Smooth muscle cell (in vitro differentiated cells): Measurements from ENCODE around the gene LRIT1. TPM values are rescaled to one million over a fixed set of nuclear protein-coding genes. Genes with fewer than 3 reads are reported as not detected.

Experiments
- DNase-seq: peaks from one replicate; lab custom pipeline; 2025; ENCODE audit not compliant: unreplicated experiment; lab: John Stamatoyannopoulos, UW
- H2AFZ ChIP-seq: fragments of 200-600 bp; sonication (generic); 2 replicates; pipeline ENCODE4 v1.6.0; 2016; ENCODE audit warnings: antibody characterized with exemption, low read depth, mild to moderate bottlenecking
- H3F3A ChIP-seq: fragments of 200-600 bp; sonication (generic); 2 replicates; pipeline ENCODE4 v1.6.0; 2017; ENCODE audit warnings: antibody characterized with exemption, low read depth
- H3K27ac ChIP-seq: fragments of 200-600 bp; sonication (generic); 2 replicates; pipeline ENCODE4 v1.5.1; 2016; ENCODE audit warnings: low read depth, mild to moderate bottlenecking
- H3K27me3 ChIP-seq: fragments of 200-600 bp; sonication (generic); 2 replicates; pipeline ENCODE4 v1.6.1; 2016; ENCODE audit warnings: low read depth, mild to moderate bottlenecking
- H3K36me3 ChIP-seq: fragments of 200-600 bp; sonication (generic); 2 replicates; pipeline ENCODE4 v1.5.1; 2016; ENCODE audit warnings: low read depth
- H3K4me1 ChIP-seq: fragments of 200-600 bp; sonication (generic); 2 replicates; pipeline ENCODE4 v1.5.1; 2016; ENCODE audit warnings: low read depth
- H3K4me2 ChIP-seq: fragments of 200-600 bp; sonication (generic); 2 replicates; pipeline ENCODE4 v1.6.0; 2016; ENCODE audit warnings: mild to moderate bottlenecking
- H3K4me3 ChIP-seq: fragments of 200-600 bp; sonication (generic); 2 replicates; pipeline ENCODE4 v1.5.1; 2016; ENCODE audit warnings: mild to moderate bottlenecking
- H3K79me2 ChIP-seq: fragments of 200-600 bp; sonication (generic); 2 replicates; pipeline ENCODE4 v1.6.0; 2016; ENCODE audit warnings: low read depth, mild to moderate bottlenecking
- H3K9ac ChIP-seq: fragments of 200-600 bp; sonication (generic); 2 replicates; pipeline ENCODE4 v1.6.0; 2016; ENCODE audit warnings: low read depth
- H3K9me3 ChIP-seq: fragments of 200-600 bp; sonication (generic); replicated peaks from 2 replicates; pipeline ENCODE4 v1.5.1; 2016; ENCODE audit warnings: low read depth
- H4K20me1 ChIP-seq: fragments of 200-600 bp; sonication (generic); 2 replicates; pipeline ENCODE4 v1.6.0; 2016; ENCODE audit warnings: low read depth
- WGBS: methylation state at CpG from one replicate; pipeline ENCODE4 v1.1.7; 2016; ENCODE audit warnings: low lambda C conversion rate; 5-methylcytosine and 5-hydroxymethylcytosine counted together
- polyA plus RNA-seq: library from polyadenylated mRNA; unstranded; fragments of >200 nt; fragmentation: Nextera tagmentation; extraction: Ambion mirVana; gene quantifications from 2 replicates; pipeline ENCODE4 v1.2.1, GENCODE V29; 2016
- total RNA-seq: library from RNA; depleted of rRNA; stranded (reverse); fragments of >200 nt; gene quantifications from 2 replicates; pipeline ENCODE4 v1.2.3, GENCODE V29; 2014
- TF ChIP-seq, protein P1 (sequence below): fragments of 200-600 bp; sonication (generic); IDR thresholded peaks from 2 replicates; pipeline ENCODE4 v1.5.1; 2017; ENCODE audit warnings: borderline replicate concordance, mild to moderate bottlenecking, antibody characterized with exemption; ENCODE audit not compliant: insufficient read depth, poor library complexity, severe bottlenecking

Gene LRIT1
- total and polyA plus RNA-seq, 2 experiments from 2014 or later, result not detected

DNA sequence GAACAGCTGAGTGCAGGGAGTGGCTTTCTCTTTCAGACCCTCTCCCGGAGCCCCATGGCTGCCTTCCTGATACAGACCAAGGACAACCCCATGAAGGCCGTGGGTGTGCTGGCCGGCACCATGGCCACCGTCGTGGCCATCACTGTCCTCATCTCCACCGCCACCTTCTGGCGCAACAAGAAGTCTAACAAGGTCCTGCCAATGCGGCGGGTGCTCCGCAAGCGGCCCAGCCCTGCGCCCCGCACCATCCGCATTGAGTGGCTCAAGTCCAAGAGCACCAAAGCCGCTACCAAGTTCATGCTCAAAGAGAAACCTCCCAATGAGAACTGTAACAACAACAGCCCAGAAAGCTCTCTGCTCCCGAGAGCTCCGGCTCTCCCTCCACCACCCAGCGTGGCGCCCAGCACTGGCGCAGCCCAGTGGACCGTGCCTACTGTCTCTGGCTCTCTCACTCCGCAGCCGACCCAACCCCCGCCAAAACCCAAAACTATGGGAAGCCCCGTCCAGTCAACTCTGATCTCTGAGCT is 27.2 kb downstream of the LRIT1 start:
- Histone ChIP-seq H3K9ac (no peak overlapping the region), H3K27ac (no peak overlapping the region), H3K9me3 (no peaks in the 10 kb centered on the region), H3F3A (no peaks in the 10 kb centered on the region), H3K27me3 (no peaks in the 10 kb centered on the region), H3K36me3 (no peaks in the 10 kb centered on the region), H3K4me2 (no peak overlapping the region), H3K4me3 (no peak overlapping the region), H2AFZ (no peak overlapping the region), H4K20me1 (no peaks in the 10 kb centered on the region), H3K4me1 (no peaks in the 10 kb centered on the region), H3K79me2 (no peaks in the 10 kb centered on the region)
- TF ChIP-seq, protein P1, sequence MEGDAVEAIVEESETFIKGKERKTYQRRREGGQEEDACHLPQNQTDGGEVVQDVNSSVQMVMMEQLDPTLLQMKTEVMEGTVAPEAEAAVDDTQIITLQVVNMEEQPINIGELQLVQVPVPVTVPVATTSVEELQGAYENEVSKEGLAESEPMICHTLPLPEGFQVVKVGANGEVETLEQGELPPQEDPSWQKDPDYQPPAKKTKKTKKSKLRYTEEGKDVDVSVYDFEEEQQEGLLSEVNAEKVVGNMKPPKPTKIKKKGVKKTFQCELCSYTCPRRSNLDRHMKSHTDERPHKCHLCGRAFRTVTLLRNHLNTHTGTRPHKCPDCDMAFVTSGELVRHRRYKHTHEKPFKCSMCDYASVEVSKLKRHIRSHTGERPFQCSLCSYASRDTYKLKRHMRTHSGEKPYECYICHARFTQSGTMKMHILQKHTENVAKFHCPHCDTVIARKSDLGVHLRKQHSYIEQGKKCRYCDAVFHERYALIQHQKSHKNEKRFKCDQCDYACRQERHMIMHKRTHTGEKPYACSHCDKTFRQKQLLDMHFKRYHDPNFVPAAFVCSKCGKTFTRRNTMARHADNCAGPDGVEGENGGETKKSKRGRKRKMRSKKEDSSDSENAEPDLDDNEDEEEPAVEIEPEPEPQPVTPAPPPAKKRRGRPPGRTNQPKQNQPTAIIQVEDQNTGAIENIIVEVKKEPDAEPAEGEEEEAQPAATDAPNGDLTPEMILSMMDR, result no peak
- 95% methylated on average over 25 of the region's 25 CpGs for WGBS
- DNase-seq, result no peak

DNA sequence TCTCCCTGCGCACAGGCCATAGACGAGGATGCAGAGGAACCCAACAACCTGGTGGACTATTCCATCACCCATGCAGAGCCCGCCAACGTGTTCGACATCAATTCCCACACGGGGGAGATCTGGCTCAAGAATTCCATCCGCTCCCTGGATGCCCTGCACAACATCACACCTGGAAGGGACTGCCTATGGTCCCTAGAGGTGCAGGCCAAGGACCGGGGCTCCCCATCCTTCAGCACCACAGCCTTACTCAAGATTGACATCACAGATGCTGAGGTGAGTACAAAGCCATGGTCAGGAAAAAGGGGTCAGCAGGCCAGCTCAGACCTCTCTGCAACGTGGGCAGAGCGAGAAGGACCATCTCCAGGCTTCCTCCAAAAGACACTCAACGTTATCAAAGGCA is 28.3 kb downstream of the LRIT1 start:
- Histone ChIP-seq H2AFZ (no peak overlapping the region), H3K4me3 (no peak overlapping the region), H3K27ac (no peak overlapping the region), H3K9me3 (no peaks in the 10 kb centered on the region), H3K36me3 (no peaks in the 10 kb centered on the region), H3K79me2 (no peaks in the 10 kb centered on the region), H4K20me1 (no peaks in the 10 kb centered on the region), H3F3A (no peaks in the 10 kb centered on the region), H3K4me2 (no peak overlapping the region), H3K4me1 (no peaks in the 10 kb centered on the region), H3K27me3 (no peaks in the 10 kb centered on the region), H3K9ac (no peak overlapping the region)
- TF ChIP-seq, protein P1, result no peak
- WGBS, result 91% methylated on average over 11 of the region's 11 CpGs
- DNase-seq, result no peak

DNA sequence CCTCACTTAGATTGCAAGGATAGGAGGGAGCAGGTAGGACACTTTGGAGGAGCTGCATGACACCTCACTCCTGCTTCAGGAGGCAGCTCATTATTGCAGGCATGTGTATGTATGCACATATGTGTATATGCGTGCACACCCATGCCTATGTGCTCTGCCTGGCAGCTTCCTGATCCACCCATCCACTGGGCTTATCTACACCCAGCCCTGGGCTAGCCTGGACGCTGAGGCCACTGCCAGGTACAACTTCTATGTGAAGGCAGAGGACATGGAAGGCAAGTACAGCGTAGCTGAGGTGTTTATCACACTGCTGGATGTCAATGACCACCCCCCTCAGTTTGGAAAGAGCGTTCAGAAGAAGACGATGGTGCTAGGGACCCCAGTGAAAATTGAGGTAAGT is 29.3 kb downstream of the LRIT1 start:
- no peaks in the 10 kb centered on the region for H3K4me1 ChIP-seq
- H4K20me1 ChIP-seq, result no peaks in the 10 kb centered on the region
- no peaks in the 10 kb centered on the region for H3K27me3 ChIP-seq
- no peaks in the 10 kb centered on the region for H3K79me2 ChIP-seq
- no peaks in the 10 kb centered on the region for H3F3A ChIP-seq
- TF ChIP-seq, protein P1, result no peak
- no peaks in the 10 kb centered on the region for H3K36me3 ChIP-seq
- H3K9ac ChIP-seq, result no peak overlapping the region
- H3K4me2 ChIP-seq, result no peak overlapping the region
- H2AFZ ChIP-seq, result no peak overlapping the region
- H3K4me3 ChIP-seq, result no peak overlapping the region
- no peak overlapping the region for H3K27ac ChIP-seq
- H3K9me3 ChIP-seq, result no peaks in the 10 kb centered on the region
- WGBS, result 81% methylated on average over 5 of the region's 5 CpGs
- DNase-seq, result no peak

DNA sequence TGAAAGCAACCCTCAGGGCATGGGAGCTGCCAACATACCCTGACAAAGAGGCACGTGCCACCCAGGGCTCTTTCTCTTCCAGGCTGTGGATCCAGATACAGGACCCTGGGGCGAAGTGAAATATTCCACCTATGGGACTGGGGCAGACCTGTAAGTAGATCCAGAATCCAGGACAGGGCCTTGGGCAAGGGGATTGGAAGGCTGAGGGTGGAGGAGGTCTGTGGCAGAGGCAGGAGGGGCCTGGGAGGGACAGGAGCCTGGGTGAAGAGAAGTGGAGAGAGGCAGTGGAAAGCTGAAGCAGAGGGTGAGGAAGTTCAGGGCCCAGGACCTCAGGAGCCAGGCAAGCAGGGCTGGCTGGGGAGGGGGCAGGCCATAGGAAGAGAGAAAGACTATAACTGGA is 29.8 kb downstream of the LRIT1 start:
- DNase-seq, result no peak
- WGBS, result 81% methylated on average over 2 of the region's 2 CpGs
- Histone ChIP-seq H4K20me1 (no peaks in the 10 kb centered on the region), H3F3A (no peaks in the 10 kb centered on the region), H3K4me2 (no peak overlapping the region), H3K4me1 (no peaks in the 10 kb centered on the region), H3K27me3 (no peaks in the 10 kb centered on the region), H2AFZ (no peak overlapping the region), H3K27ac (no peak overlapping the region), H3K9me3 (no peaks in the 10 kb centered on the region), H3K79me2 (no peaks in the 10 kb centered on the region), H3K4me3 (no peak overlapping the region), H3K9ac (no peak overlapping the region), H3K36me3 (no peaks in the 10 kb centered on the region)
- TF ChIP-seq, protein P1, result no peak
